Type B pancreatic cell (in vitro differentiated cells): Measurements from ENCODE around the gene ATP6AP1. TPM values are rescaled to one million over a fixed set of nuclear protein-coding genes. Genes with fewer than 3 reads are reported as not detected.

Experiments used
- DNase-seq: peaks from one replicate; pipeline ENCODE4 v3.0.0; 2021; ENCODE audit warnings: mixed read lengths; ENCODE audit not compliant: unreplicated experiment; ENCODE audit errors: extremely low spot score
- H3K27ac Mint-ChIP-seq: 2 replicates; pipeline ENCODE4 v1.8.0; 2021; ENCODE audit warnings: mild to moderate bottlenecking, mixed read lengths
- H3K27me3 Mint-ChIP-seq: 2 replicates; pipeline ENCODE4 v1.8.0; 2021; ENCODE audit warnings: mixed read lengths
- H3K36me3 Mint-ChIP-seq: 2 replicates; pipeline ENCODE4 v1.8.0; 2021; ENCODE audit warnings: mixed read lengths
- H3K4me1 Mint-ChIP-seq: one replicate; pipeline ENCODE4 v1.8.0; 2021; ENCODE audit warnings: mixed read lengths; ENCODE audit not compliant: unreplicated experiment
- H3K4me3 Mint-ChIP-seq: 2 replicates; pipeline ENCODE4 v1.8.0; 2021; ENCODE audit warnings: mild to moderate bottlenecking, mixed read lengths
- H3K9me3 Mint-ChIP-seq: 2 replicates; pipeline ENCODE4 v1.8.0; 2021; ENCODE audit warnings: mixed read lengths
- total RNA-seq: library from RNA; stranded (reverse); gene quantifications from 2 replicates; pipeline ENCODE4 v1.2.1, GENCODE V29; 2021; ENCODE audit warnings: low replicate concordance
- TF ChIP-seq, protein P1 (sequence below): fragments of 200-600 bp; sonication (generic); conservative IDR thresholded peaks from 2 replicates; pipeline ENCODE4 v1.5.0; 2021; ENCODE audit warnings: antibody characterized with exemption, mild to moderate bottlenecking

The ATP6AP1 gene
- total RNA-seq, 1 donor from 2014 or later = 105 TPM

- Mint-ChIP-seq H3K9me3 (no peaks in the 10 kb centered on the region), H3K27ac (no peak overlapping the region), H3K4me1 (no peaks in the 10 kb centered on the region), H3K36me3 (no peaks in the 10 kb centered on the region), H3K27me3 (no peaks in the 10 kb centered on the region), H3K4me3 (no peak overlapping the region)
- no peak for DNase-seq
- TF ChIP-seq, protein P1, sequence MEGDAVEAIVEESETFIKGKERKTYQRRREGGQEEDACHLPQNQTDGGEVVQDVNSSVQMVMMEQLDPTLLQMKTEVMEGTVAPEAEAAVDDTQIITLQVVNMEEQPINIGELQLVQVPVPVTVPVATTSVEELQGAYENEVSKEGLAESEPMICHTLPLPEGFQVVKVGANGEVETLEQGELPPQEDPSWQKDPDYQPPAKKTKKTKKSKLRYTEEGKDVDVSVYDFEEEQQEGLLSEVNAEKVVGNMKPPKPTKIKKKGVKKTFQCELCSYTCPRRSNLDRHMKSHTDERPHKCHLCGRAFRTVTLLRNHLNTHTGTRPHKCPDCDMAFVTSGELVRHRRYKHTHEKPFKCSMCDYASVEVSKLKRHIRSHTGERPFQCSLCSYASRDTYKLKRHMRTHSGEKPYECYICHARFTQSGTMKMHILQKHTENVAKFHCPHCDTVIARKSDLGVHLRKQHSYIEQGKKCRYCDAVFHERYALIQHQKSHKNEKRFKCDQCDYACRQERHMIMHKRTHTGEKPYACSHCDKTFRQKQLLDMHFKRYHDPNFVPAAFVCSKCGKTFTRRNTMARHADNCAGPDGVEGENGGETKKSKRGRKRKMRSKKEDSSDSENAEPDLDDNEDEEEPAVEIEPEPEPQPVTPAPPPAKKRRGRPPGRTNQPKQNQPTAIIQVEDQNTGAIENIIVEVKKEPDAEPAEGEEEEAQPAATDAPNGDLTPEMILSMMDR = no peak
Observed at GRCh38 chrX:154471839-154472684, 43.6 kb downstream of the ATP6AP1 start.

GRCh38 chrX:154472685-154473632, 44.5 kb downstream of the ATP6AP1 start:
- TF ChIP-seq, protein P1 = no peak
- DNase-seq = no peak
- Mint-ChIP-seq H3K4me3 (no peak overlapping the region), H3K36me3 (no peaks in the 10 kb centered on the region), H3K9me3 (no peaks in the 10 kb centered on the region), H3K27ac (no peak overlapping the region), H3K27me3 (no peaks in the 10 kb centered on the region), H3K4me1 (no peaks in the 10 kb centered on the region)

- Mint-ChIP-seq H3K4me3 (no peak overlapping the region), H3K36me3 (no peaks in the 10 kb centered on the region), H3K4me1 (no peaks in the 10 kb centered on the region), H3K27me3 (no peaks in the 10 kb centered on the region), H3K9me3 (no peaks in the 10 kb centered on the region), H3K27ac (no peak overlapping the region)
- TF ChIP-seq, protein P1 = no peak
- no peak for DNase-seq
Observed at GRCh38 chrX:154473683-154474082, 45.2 kb downstream of the ATP6AP1 start.

DNA sequence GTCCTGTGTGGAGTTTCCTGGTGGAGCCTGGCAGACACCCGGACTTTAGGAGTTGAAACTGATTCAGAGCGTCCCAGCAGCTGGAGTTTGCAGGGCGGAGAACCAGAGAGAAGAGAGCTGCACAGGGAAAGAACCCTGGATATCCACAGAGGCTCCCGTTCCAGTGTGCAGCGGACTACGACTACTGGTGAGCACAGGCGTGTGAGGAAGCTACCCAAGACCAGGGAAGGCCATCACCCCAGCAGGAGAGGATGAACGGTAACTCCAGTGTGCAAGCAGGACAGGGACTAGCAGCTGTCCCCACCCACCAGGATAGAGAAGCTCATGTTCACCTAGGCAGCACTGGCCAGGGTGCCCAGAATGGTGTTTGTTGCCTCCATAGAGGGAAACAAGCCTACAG, 48.3 kb downstream of the ATP6AP1 start:
- TF ChIP-seq, protein P1 = no peak
- no peaks in the 10 kb centered on the region for H3K9me3 Mint-ChIP-seq
- H3K27ac Mint-ChIP-seq = no peak overlapping the region
- peak overlapping the region; percentile 22 for H3K4me3 Mint-ChIP-seq
- H3K36me3 Mint-ChIP-seq = no peaks in the 10 kb centered on the region
- H3K27me3 Mint-ChIP-seq = no peaks in the 10 kb centered on the region
- no peak for DNase-seq
- no peaks in the 10 kb centered on the region for H3K4me1 Mint-ChIP-seq

DNA sequence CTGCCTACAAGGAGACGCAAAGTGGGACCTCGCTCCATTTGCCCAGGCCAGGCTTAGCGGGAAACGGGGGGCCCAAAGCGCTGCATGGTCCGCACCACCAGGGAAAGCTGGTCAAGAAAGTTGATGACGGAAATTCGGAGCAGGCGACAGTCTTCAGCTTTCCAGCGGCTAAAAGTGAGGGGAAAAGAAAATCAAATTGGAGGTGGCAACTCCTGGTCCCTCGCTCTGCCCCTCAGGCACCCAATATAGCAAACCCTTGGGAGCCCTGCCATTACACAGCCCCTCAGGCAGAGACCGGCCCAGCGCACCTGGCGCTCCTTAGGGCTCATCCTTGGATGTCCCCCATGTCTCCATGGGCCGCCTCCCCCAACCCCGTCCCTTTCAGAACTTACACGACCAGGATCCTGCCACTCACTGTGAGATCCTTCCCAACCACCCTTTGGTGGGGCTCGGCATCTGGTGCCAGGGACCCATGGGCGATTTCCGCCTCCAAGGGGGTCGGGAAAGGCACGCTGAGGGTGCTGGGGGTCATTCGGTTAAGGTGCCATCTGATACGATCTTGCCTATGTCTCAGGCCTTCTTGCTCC, 49.5 kb downstream of the ATP6AP1 start:
- Mint-ChIP-seq H3K4me3 (peak overlapping the region; percentile 82), H3K27me3 (no peaks in the 10 kb centered on the region), H3K4me1 (no peaks in the 10 kb centered on the region), H3K9me3 (no peaks in the 10 kb centered on the region), H3K36me3 (no peaks in the 10 kb centered on the region), H3K27ac (peak overlapping the region; percentile 11)
- DNase-seq = no peak
- TF ChIP-seq, protein P1 = no peak
